GM18867 (cell line): Measurements from ENCODE around the gene GIPC2.

Experiments used
- ATAC-seq: cut with Tn5 transposase; IDR thresholded peaks from one replicate; pipeline ENCODE4 v1.9.1; 2021; ENCODE audit warnings: mild to moderate bottlenecking, moderate library complexity; ENCODE audit not compliant: unreplicated experiment

GIPC2 gene

GRCh38 chr1:78035121-78035520 lies 10.6 kb upstream of the GIPC2 start:
- ATAC-seq: no peak

GRCh38 chr1:78036450-78036849 lies 9.3 kb upstream of the GIPC2 start:
- no peak for ATAC-seq

GRCh38 chr1:78038071-78038470 lies 7.7 kb upstream of the GIPC2 start:
- ATAC-seq: no peak

- no peak for ATAC-seq
These were observed 7.3 kb upstream of the GIPC2 start for GRCh38 chr1:78038491-78038939.

- ATAC-seq: peak; percentile 56
These were observed 5.2 kb upstream of the GIPC2 start for GRCh38 chr1:78040484-78041089.

- no peak for ATAC-seq
These were observed 2.3 kb upstream of the GIPC2 start for GRCh38 chr1:78043436-78043835.

- no peak for ATAC-seq
These were observed 787 bp upstream of the GIPC2 start for GRCh38 chr1:78044796-78045562.

- ATAC-seq: no peak
These were observed 222 bp upstream of the GIPC2 start for GRCh38 chr1:78045563-78045925.

GRCh38 chr1:78047106-78047505 lies 1.3 kb downstream of the GIPC2 start:
- ATAC-seq: no peak

GRCh38 chr1:78047631-78048030 lies 1.9 kb downstream of the GIPC2 start:
- ATAC-seq: no peak

GRCh38 chr1:78048446-78048845 lies 2.7 kb downstream of the GIPC2 start:
- ATAC-seq: no peak

- no peak for ATAC-seq
These were observed 3.6 kb downstream of the GIPC2 start for GRCh38 chr1:78049396-78049795.

- no peak for ATAC-seq
These were observed 5.2 kb downstream of the GIPC2 start for GRCh38 chr1:78051005-78051404.

- no peak for ATAC-seq
These were observed 7.1 kb downstream of the GIPC2 start for GRCh38 chr1:78052685-78053405.

GRCh38 chr1:78053498-78053897 lies 7.7 kb downstream of the GIPC2 start:
- ATAC-seq: no peak

GRCh38 chr1:78054559-78054958 lies 8.8 kb downstream of the GIPC2 start:
- ATAC-seq: no peak

GRCh38 chr1:78054972-78055371 lies 9.2 kb downstream of the GIPC2 start:
- ATAC-seq: no peak

GRCh38 chr1:78055565-78056132 lies 9.9 kb downstream of the GIPC2 start:
- no peak for ATAC-seq

- ATAC-seq: no peak
These were observed 12.9 kb downstream of the GIPC2 start for GRCh38 chr1:78058670-78059069.

- ATAC-seq: peak; percentile 85
These were observed 15.2 kb downstream of the GIPC2 start for GRCh38 chr1:78060857-78061563.
